ENCODE data around the gene FGF22. TPM values are rescaled to one million over a fixed set of nuclear protein-coding genes. Genes with fewer than 3 reads are reported as not detected.

Gene FGF22
- total and polyA plus RNA-seq, 5 donors, result 0.15 to 0.34 (median 0.20) TPM; not detected in 1

DNA sequence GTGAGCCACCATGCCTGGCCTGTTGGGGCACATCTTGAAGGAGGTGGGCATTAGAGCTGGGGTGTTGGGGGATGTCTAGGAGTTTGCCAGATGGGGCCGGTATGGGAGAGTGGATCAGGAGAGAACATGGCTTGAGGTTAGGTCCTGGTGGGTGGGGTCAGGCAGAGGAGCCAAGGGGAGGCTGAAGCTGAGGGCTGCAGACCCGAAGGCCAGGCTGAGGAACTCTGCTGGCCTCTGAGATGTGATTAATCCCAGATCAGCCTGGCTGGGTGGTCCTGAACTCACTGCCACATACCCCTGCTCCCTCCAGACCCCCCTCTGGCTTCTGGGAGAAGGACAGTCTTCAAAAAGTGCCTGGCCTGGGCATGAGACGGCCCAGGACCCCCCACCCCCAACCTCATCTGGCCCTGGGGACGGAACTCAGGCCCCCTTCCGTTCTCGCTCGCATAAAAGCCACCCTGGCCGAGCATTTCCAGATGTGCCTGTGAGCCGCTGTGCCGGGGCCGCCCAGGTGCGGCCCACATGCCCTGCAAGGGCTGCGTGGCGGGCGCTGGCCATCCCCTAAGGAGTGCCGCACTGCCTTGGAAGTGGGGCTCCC is 39.2 kb downstream of the FGF22 start:
- Histone ChIP-seq H3K4me3 (ENCODE audit: low read length) (no peak overlapping the region), H3K27ac (ENCODE audit: low read length) (peak overlapping the region; percentile 2), H3K4me1 (ENCODE audit: control insufficient read depth, insufficient read depth, low read length) (no peaks in the 10 kb centered on the region), H3K9me3 (ENCODE audit: control insufficient read depth, low read length) (no peaks in the 10 kb centered on the region), H3K27me3 (ENCODE audit: control insufficient read depth, insufficient read depth) (no peaks in the 10 kb centered on the region)
- intact Hi-C loops (cut with DNase I), result no loop called here
- WGBS, result 90% methylated on average over 16 of the region's 16 CpGs
- ATAC-seq (no peak), DNase-seq (peak; percentile 27 to 72 (median 71))

DNA sequence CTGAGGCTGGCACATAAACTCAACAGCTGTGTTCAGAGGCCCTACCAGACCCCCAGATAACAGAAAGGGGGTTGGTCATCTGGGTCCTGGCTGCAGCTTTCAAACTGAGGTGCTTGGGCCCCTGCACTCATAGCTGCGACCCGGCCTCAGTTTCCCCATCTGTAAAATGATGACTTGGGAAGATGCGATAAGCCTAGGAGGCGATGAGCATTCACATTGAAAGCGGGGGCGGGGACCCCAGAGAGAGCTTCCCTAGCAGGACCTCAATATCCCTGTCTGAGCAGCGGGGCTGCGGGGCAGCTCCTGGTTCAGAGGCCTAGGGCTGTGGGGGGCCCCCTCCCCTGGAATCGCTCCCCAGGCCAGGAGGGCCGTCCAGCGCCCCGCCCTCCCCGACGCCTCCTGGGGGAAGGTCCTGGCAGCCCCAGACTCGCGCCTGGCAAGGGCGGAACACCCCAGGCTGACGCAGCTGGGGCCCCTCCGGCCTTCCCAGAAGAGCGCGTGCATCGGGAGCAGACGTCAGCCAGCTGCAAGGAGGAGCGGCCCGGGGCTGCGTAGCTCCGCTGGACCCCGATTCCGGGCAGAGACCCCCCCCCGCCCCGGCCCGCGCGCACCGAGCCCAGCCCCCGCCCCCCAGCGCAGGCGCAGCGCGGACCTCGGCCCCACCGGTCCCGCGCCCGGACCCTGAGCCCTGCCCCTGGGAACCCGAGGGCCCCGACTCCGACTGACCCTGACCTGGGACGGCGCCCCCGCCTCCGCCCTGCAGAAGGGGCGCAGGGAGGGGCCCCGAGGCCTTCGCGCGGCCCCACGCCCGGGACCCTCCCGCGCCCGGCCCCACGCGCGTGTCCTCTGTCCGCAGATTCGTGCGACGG is 40.0 kb downstream of the FGF22 start:
- 5% methylated on average over 69 of the region's 69 CpGs for WGBS
- ATAC-seq (peak; percentile 19 to 24), DNase-seq (peak; percentile 91 to 92 (median 92))
- peak overlapping the region; percentile 53 for H3K4me3 ChIP-seq (ENCODE audit: low read length)
- intact Hi-C loops (cut with DNase I), result no loop called here
- H3K27me3 ChIP-seq (ENCODE audit: control insufficient read depth, insufficient read depth), result no peaks in the 10 kb centered on the region
- H3K27ac ChIP-seq (ENCODE audit: low read length), result peak overlapping the region; percentile 43
- H3K9me3 ChIP-seq (ENCODE audit: control insufficient read depth, low read length), result no peaks in the 10 kb centered on the region
- no peaks in the 10 kb centered on the region for H3K4me1 ChIP-seq (ENCODE audit: control insufficient read depth, insufficient read depth, low read length)

GRCh38 chr19:680287-681028 is 40.8 kb downstream of the FGF22 start:
- Histone ChIP-seq H3K27me3 (ENCODE audit: control insufficient read depth, insufficient read depth) (no peaks in the 10 kb centered on the region), H3K4me3 (ENCODE audit: low read length) (peak overlapping the region; percentile 53), H3K4me1 (ENCODE audit: control insufficient read depth, insufficient read depth, low read length) (no peaks in the 10 kb centered on the region), H3K27ac (ENCODE audit: low read length) (peak overlapping the region; percentile 90), H3K9me3 (ENCODE audit: control insufficient read depth, low read length) (no peaks in the 10 kb centered on the region)
- intact Hi-C loops (cut with DNase I), result no loop called here
- under 1% methylated on average over 70 of the region's 70 CpGs for WGBS
- DNase-seq, result peak; percentile 100
- ATAC-seq, result peak; percentile 80 to 88

GRCh38 chr19:681029-682019 is 41.6 kb downstream of the FGF22 start:
- DNase-seq (peak in 2 of 3 donors; percentile 87 to 95), ATAC-seq (peak in 1 of 2 donors; percentile 0)
- no peaks in the 10 kb centered on the region for H3K4me1 ChIP-seq (ENCODE audit: control insufficient read depth, insufficient read depth, low read length)
- H3K4me3 ChIP-seq (ENCODE audit: low read length), result peak overlapping the region; percentile 42
- no peaks in the 10 kb centered on the region for H3K27me3 ChIP-seq (ENCODE audit: control insufficient read depth, insufficient read depth)
- intact Hi-C loops (cut with DNase I), result no loop called here
- no peak overlapping the region for H3K27ac ChIP-seq (ENCODE audit: low read length)
- no peaks in the 10 kb centered on the region for H3K9me3 ChIP-seq (ENCODE audit: control insufficient read depth, low read length)
- WGBS, result 67% methylated on average over 54 of the region's 54 CpGs

- H3K9me3 ChIP-seq (ENCODE audit: control insufficient read depth, low read length), result no peaks in the 10 kb centered on the region
- no peaks in the 10 kb centered on the region for H3K27me3 ChIP-seq (ENCODE audit: control insufficient read depth, insufficient read depth)
- DNase-seq, result peak in 2 of 3 donors; percentile 73
- no peaks in the 10 kb centered on the region for H3K4me1 ChIP-seq (ENCODE audit: control insufficient read depth, insufficient read depth, low read length)
- ATAC-seq, result no peak
- H3K27ac ChIP-seq (ENCODE audit: low read length), result no peak overlapping the region
- intact Hi-C loops (cut with DNase I), result no loop called here
- H3K4me3 ChIP-seq (ENCODE audit: low read length), result no peak overlapping the region
- 80% methylated on average over 25 of the region's 25 CpGs for WGBS
These were observed 43.1 kb downstream of the FGF22 start for GRCh38 chr19:682678-683320.

GRCh38 chr19:685454-685931 is 45.8 kb downstream of the FGF22 start:
- Histone ChIP-seq H3K4me3 (ENCODE audit: low read length) (no peak overlapping the region), H3K27ac (ENCODE audit: low read length) (no peak overlapping the region), H3K4me1 (ENCODE audit: control insufficient read depth, insufficient read depth, low read length) (no peaks in the 10 kb centered on the region), H3K27me3 (ENCODE audit: control insufficient read depth, insufficient read depth) (no peaks in the 10 kb centered on the region), H3K9me3 (ENCODE audit: control insufficient read depth, low read length) (no peaks in the 10 kb centered on the region)
- intact Hi-C loops (cut with DNase I), result no loop called here
- 80% methylated on average over 31 of the region's 31 CpGs for WGBS
- no peak for ATAC-seq
- DNase-seq, result peak in 2 of 3 donors; percentile 41 to 63

DNA sequence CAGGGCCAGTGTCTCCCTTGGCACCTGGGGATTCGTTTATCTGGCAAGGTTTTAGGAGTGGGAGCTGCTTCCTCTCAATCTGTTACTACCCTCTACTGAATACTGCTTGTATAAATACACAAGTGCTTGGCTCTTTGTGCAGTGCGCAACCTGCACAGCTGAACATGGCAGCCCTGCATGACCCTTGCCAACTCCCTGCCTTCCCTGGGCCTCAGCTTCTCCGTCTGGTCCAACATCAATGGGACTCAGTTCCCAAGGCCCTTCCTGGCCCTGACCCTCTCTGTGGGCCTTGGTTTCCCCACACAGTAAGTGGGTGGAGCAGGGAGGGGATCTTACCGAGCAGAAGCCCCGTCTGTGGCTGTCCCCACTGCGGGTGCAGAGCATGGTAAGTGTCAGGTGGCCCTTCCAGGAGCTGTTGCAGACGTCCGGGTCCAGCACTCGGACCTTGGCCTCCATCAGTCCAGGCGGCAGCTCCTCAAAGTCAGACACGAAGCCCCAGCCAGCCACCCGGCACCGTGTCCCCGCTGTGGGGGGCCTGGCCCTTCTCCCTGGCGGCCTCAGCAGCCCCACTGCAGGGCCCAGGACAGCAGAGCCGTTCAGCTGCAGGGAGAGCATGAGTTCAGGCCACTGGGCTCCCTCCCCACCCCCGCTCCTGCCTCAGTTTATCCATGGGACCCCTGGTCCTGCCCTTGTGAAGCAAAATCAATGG is 47.1 kb downstream of the FGF22 start:
- 67% methylated on average over 17 of the region's 17 CpGs for WGBS
- ATAC-seq (no peak), DNase-seq (peak in 2 of 3 donors; percentile 42 to 62)
- H3K27ac ChIP-seq (ENCODE audit: low read length), result no peak overlapping the region
- H3K27me3 ChIP-seq (ENCODE audit: control insufficient read depth, insufficient read depth), result no peaks in the 10 kb centered on the region
- no peaks in the 10 kb centered on the region for H3K4me1 ChIP-seq (ENCODE audit: control insufficient read depth, insufficient read depth, low read length)
- intact Hi-C loops (cut with DNase I), result no loop called here
- H3K4me3 ChIP-seq (ENCODE audit: low read length), result no peak overlapping the region
- no peaks in the 10 kb centered on the region for H3K9me3 ChIP-seq (ENCODE audit: control insufficient read depth, low read length)

GRCh38 chr19:687569-688166 is 48.0 kb downstream of the FGF22 start:
- ATAC-seq (no peak), DNase-seq (peak in 1 of 3 donors; percentile 48)
- H3K27ac ChIP-seq (ENCODE audit: low read length), result no peak overlapping the region
- intact Hi-C loops (cut with DNase I), result no loop called here
- WGBS, result 91% methylated on average over 11 of the region's 11 CpGs
- no peaks in the 10 kb centered on the region for H3K9me3 ChIP-seq (ENCODE audit: control insufficient read depth, low read length)
- H3K4me3 ChIP-seq (ENCODE audit: low read length), result no peak overlapping the region
- no peaks in the 10 kb centered on the region for H3K27me3 ChIP-seq (ENCODE audit: control insufficient read depth, insufficient read depth)
- H3K4me1 ChIP-seq (ENCODE audit: control insufficient read depth, insufficient read depth, low read length), result no peaks in the 10 kb centered on the region

DNA sequence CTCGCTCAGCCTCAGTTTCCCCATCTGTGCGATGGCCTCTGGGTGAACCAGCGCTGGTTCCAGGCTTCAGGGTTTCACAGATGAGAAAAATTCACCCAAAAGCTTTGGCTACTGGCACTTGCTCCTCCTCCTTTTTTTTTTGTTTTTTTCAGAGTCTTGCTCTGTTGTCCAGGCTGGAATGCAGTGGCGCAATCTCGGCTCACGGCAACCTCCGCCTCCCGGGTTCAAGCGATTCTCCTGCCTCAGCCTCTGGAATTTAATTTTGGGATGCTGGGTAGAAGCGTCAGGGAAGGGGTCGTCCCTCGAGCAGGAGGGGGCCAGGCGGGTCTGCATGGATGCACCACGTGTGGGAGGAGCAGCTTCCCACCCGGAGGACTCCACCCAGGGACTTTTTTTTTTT is 48.5 kb downstream of the FGF22 start:
- ATAC-seq (no peak), DNase-seq (peak in 2 of 3 donors; percentile 59 to 74)
- 62% methylated on average over 15 of the region's 15 CpGs for WGBS
- H3K27me3 ChIP-seq (ENCODE audit: control insufficient read depth, insufficient read depth), result no peaks in the 10 kb centered on the region
- no peak overlapping the region for H3K4me3 ChIP-seq (ENCODE audit: low read length)
- no peaks in the 10 kb centered on the region for H3K9me3 ChIP-seq (ENCODE audit: control insufficient read depth, low read length)
- intact Hi-C loops (cut with DNase I), result no loop called here
- H3K27ac ChIP-seq (ENCODE audit: low read length), result no peak overlapping the region
- H3K4me1 ChIP-seq (ENCODE audit: control insufficient read depth, insufficient read depth, low read length), result no peaks in the 10 kb centered on the region
